Tibial nerve (tissue), 4 donors: ENCODE measurements around the gene ATP2A3.

Experiments
- EP300 ChIP-seq, 2 donors: sonication (generic); formaldehyde crosslinking; IDR thresholded peaks; one replicate each; pipeline ENCODE4 v1.6.1; 2017; ENCODE audit warnings: antibody characterized with exemption in 2 of 2, mild to moderate bottlenecking in 1 of 2
- POLR2A ChIP-seq, 2 donors: fragments of 450-650 bp; IDR thresholded peaks; one replicate each; pipeline ENCODE4 v1.6.1; 2017; ENCODE audit warnings: antibody characterized with exemption in 2 of 2, mild to moderate bottlenecking in 2 of 2, moderate library complexity in 2 of 2
- TF ChIP-seq, protein P1 (sequence below), 5 experiments: fragments of 200-600 bp in 3 of 5; fragments of 450-650 bp in 2 of 5; sonication (generic) in 3 of 5; IDR thresholded peaks; one replicate each; pipeline ENCODE4 v1.5.1; 2016 to 2019; ENCODE audit warnings: antibody characterized with exemption in 5 of 5, mild to moderate bottlenecking in 3 of 5, moderate library complexity in 2 of 5

DNA sequence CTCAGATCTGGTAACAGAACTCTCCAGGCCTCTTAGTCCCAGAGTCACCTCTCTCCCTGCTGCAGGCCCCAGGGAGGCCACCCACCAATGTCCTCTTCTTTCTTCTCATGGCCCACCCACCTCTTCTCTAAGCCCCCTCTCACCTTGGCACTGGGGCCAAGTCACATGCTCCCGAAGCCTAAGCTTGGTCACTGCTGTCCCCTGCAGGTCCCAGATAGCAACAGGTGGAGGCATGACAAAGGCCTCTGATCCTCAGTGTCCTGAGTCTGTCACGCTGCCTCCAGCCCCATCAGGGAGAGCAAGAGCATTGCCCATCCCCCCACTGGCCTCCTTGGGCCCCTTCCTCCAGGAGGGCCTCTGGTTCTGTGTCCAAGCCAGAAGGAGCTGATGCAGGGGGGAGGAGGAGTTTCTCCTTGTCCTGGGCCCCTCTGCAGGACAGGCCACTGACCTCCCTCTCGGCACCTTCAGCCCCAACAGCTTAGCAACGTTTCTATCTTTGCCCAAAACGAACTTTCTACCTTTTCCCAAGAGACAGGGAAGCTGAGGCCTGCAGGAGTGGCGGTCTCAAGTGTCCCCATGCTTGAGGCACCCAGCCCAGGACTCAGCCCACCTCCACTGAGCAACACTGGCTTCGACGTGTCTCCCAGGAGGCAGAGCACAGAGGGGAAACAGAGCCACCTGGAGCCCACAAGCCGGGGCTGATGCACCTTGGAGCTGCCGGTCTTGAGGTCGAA, 56.6 kb downstream of the ATP2A3 start:
- TF ChIP-seq, protein P1, sequence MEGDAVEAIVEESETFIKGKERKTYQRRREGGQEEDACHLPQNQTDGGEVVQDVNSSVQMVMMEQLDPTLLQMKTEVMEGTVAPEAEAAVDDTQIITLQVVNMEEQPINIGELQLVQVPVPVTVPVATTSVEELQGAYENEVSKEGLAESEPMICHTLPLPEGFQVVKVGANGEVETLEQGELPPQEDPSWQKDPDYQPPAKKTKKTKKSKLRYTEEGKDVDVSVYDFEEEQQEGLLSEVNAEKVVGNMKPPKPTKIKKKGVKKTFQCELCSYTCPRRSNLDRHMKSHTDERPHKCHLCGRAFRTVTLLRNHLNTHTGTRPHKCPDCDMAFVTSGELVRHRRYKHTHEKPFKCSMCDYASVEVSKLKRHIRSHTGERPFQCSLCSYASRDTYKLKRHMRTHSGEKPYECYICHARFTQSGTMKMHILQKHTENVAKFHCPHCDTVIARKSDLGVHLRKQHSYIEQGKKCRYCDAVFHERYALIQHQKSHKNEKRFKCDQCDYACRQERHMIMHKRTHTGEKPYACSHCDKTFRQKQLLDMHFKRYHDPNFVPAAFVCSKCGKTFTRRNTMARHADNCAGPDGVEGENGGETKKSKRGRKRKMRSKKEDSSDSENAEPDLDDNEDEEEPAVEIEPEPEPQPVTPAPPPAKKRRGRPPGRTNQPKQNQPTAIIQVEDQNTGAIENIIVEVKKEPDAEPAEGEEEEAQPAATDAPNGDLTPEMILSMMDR (IDR thresholded peaks at IDR 0.05): no peak
- TF ChIP-seq POLR2A (IDR thresholded peaks at IDR 0.05) (no peak), EP300 (IDR thresholded peaks at IDR 0.05) (no peak)
